GM19025 (cell line): ENCODE measurements around the gene SCARB2.
A peak's percentile ranks its signal among the peaks of the same experiment; 100 is the strongest.
"Not testable (repeated sequence)": the region's sequence is repeated elsewhere in the genome, so short reads cannot be mapped to it uniquely, and the experiment has no call there.

Source experiments
- ATAC-seq: cut with Tn5 transposase; IDR thresholded peaks from one replicate; pipeline ENCODE4 v1.9.1; 2021; ENCODE audit warnings: mild to moderate bottlenecking, low read depth, moderate library complexity; ENCODE audit not compliant: unreplicated experiment

Gene SCARB2, protein sequence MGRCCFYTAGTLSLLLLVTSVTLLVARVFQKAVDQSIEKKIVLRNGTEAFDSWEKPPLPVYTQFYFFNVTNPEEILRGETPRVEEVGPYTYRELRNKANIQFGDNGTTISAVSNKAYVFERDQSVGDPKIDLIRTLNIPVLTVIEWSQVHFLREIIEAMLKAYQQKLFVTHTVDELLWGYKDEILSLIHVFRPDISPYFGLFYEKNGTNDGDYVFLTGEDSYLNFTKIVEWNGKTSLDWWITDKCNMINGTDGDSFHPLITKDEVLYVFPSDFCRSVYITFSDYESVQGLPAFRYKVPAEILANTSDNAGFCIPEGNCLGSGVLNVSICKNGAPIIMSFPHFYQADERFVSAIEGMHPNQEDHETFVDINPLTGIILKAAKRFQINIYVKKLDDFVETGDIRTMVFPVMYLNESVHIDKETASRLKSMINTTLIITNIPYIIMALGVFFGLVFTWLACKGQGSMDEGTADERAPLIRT

DNA sequence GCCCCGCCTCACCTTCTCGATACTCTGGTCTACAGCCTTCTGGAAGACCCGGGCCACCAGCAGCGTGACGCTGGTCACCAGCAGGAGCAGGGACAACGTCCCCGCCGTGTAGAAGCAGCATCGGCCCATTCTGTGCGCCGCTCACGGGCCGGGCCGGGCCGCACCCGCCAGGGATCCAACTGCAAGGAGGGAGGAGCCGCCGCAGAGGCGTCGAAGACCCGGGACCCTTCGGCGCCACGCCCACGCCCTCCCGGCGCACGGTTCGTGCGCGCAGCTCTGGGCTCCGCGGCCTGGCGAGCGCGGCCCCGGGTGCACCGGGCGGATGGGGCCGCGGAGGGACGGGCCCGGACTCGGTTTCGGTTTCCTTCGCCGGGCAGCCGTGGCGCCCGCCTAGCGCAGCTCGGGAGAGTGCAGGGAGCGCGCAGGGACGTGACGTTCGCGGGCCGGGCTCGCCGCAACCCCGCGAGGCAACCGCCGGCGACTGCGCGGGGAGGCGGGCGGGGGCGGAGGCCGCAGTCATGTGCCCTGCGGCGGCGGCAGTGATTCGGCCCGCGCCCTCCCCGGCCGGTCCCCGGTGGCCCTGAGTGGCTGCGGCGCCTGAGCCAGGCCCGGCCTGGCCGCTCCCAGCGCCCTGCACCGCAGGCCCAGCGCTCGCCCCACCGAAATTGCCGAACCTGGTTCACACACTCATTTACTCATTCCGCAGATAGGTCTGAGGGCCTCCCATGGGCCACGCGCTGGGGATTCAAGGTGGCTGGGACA is at the start of gene SCARB2:
Gene SCARB2, minus strand, starts transcription at position 410 of the 762 bp plus-strand sequence. Its CDS starts 281 bp downstream, at position 129.
- peak; percentile 78 for ATAC-seq

DNA sequence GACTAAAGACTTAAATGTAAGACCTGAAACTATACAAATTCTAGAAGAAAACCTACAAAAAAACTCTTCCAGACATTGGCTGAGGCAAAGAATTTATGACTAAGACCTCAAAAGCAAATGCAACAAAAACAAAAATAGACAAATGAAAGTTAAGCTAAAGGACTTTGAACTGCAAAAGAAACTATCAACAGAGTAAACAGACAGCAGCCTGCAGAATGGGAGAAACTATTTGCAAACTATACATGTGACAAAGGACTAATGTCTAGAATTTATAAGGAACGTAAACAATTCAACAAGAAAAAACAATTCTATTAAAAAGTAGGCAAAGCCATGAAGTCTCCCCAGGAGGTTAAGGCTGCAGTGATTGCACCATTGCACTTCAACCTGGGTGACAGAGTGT is 46.9 kb upstream of the SCARB2 start:
- ATAC-seq = no peak

DNA sequence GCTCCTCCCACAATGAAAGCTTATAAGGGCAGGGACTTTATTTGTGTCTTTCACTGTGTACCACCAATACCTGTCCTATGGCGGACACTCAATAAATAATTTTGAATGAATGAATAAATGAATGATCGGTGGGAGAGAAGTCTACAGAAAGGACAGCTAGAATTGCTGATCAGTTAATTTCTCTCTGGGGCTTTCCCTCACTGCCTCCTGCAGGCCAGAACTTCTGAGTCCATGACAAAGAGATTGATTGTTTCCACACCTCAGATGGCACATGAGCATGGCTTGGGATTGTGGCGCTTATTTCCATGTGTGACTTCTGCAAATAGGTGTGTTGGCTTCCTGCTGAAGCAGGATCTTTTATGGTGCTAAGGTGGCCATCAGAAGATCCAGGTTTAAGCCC is 44.2 kb upstream of the SCARB2 start:
- ATAC-seq = no peak

DNA sequence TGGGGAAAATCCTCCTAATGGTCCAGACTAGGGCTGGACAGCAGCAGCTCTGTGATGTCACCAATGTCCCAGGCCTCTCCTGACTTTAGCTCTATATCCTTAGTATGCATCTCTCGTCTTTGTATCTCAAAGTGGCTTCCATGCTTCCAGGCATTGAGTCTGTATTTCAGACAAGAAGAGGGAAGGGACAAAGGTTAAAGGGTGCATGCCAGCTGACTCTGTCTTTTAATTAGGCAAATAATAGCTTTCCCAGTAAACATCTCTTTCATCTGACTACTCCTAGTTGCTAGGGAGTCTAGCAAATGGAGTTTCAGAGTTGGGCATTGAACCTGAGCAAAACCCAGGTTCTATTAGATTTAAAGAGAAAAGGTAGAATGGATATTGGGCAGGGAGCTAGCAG is 43.3 kb upstream of the SCARB2 start:
- ATAC-seq = no peak

DNA sequence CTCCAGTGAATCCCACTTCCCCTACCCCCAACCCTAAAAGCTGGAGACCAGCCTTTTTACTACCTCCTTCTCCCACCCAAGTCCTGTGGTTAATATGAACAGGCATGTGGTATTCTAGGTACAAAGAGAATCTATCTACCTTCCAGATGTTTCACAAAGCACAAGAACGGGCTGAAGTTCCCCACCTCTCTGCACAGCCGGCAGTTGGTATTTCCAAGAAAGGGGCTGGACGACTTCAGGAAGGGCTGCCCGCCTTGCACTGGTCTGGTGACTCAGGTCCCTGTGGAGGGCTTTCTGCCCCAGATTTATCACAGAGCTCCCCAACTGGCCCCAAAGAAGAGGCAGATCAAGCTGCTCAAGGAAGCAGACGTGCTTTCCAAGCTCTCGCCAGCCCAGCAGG is 42.4 kb upstream of the SCARB2 start:
- no peak for ATAC-seq

DNA sequence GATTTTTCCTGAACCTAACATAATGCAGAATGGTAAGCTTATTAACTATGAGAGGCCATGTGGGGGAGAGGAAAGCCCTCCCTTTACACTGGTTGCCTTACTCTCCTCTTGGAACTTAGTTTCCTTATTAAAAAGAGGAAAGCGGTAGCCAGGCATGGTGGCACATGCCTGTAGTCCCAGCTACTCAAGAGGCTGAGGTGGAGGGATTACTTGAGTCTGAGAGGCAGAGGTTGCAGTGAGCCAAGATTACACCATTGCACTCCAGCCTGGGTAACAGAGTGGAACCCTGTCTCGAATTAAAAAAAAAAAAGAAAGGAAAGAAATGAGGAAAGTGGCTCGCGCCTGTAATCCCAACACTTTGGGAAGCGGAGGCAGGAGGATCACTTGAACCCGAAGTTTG is 39.9 kb upstream of the SCARB2 start:
- ATAC-seq = no peak

DNA sequence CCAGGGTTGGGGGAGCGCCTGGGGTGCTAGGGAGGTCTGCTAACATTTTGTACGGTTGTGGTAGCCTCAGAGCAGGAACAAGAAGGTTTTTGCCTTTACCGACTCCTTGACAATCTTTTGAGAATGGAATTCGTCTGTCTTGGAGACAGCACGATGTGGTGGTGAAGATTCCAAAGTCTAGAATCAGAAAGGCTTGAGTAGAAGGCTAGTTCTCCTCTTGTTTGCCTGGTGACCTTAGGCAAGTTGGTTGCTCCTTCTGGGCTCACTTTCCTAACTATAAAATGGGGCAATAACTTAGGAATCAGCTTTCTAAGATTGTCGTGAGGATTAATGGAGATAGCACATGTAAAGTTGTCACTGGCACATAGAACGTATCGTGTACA is 38.6 kb upstream of the SCARB2 start:
- ATAC-seq = no peak

DNA sequence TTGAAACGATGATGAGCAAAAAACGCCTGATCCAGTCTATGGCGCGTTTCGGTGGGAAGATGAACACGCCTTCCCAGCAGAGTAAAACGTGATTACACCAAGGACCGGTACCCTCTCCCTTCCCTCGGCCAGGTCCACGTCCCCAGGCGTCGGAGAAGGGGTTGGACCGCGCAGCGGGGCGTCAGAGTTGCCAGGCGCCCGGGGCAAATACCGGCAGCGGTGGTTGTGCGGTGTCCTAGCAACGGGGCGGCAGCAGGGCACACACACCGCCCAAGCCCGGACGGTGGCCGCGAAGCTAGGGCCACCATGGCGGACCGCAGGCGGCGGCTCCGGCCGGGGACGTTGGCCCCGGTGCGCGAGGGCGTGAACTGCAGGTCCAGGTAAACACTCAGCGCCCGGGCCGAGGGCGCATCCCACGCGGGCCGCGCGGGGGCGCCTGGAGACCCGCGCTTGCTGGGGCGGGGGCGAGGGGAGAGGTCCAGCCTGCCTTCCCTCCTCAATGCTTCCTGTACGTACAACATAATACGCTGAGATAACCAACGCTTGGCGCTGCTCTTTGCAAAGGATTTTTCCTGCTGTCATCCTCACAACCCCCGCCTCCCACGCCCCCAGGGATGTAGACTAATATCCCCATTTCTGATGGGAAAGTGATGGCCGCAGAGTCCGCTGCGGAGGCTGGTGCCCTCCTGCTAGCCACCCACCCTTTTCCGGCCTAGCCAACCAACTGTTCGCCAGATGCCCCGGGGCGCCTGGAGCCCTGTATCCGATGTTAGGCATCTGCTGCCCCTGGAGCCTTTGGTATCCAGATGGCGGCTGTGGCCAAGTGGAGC is 38.0 kb upstream of the SCARB2 start, which contains the start of gene FAM47E:
Gene FAM47E, plus strand, starts transcription at position 281 of the 830 bp plus-strand sequence. Its CDS starts 26 bp downstream, at position 307.
- no peak for ATAC-seq

DNA sequence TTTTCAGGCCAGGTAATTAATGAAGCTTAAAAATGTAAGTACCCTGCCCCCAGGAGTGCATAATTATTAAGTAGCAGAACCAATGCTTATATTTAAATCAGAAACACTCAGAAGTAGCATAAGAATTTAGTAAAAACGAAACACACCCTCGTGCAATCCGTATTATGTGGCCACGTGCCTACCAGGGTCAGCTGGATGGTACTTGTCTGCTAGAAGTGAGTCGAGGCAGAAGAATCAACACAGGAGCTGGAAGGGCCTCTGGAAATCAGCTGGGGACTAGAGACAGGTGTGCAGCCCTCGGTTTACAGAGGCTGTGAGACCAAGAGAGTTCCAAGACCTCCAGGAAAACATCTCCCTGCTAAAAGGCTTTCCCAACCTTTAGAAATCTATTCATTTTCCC is 37.3 kb upstream of the SCARB2 start:
- no peak for ATAC-seq

DNA sequence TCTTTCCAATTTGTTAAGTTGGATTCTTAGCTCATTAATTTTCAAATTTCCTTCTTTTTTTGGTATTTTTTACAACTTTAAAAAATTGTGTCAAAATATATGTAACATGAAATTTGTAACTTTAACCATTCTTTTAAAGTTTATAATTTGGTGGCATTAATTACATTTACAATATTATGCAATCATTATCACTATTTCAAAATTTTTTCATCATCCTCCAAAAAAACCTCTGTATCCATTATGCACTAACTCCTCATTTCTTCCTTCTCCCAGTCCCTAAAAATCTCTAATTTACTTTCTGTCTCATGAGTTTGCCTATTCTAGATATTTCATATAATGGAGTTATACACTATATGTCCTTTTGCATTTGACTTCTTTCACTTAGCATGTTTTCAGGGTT is 33.2 kb upstream of the SCARB2 start:
- no peak for ATAC-seq

DNA sequence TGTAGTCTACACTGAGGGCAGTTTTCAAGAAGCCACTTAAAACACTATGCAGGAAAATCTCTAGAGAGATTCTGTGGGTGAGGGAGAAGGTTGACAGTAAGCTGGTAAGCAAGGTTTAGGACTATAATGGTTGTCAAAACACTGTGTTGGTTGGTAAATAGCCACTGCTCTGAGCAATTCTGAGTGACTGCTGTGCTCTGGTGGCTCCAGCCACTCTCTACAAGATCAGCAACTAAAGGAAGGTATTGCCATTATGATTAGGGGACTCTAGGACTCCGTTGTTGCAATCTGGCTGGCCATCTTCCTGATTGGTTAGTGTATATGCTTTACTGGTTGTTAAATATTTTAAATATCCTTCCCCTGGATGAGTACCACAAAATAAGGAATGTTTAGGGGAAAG is 32.4 kb upstream of the SCARB2 start:
- no peak for ATAC-seq

DNA sequence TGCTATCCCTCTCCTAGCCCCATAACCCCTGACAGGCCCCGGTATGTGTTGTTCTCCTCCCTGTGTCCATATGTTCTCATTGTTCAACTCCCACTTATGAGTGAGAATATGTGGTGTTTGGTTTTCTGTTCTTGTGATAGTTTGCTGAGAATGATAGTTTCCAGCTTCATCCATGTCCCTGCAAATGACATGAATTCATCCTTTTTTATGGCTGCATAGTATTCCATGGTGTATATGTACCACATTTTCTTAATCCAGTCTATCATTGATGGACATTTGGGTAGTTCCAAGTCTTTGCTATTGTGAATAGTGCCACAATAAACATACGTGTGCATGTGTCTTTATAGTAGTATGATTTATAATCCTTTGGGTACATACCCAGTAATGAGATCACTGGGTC is 30.3 kb upstream of the SCARB2 start:
- ATAC-seq = not testable (repeated sequence)

DNA sequence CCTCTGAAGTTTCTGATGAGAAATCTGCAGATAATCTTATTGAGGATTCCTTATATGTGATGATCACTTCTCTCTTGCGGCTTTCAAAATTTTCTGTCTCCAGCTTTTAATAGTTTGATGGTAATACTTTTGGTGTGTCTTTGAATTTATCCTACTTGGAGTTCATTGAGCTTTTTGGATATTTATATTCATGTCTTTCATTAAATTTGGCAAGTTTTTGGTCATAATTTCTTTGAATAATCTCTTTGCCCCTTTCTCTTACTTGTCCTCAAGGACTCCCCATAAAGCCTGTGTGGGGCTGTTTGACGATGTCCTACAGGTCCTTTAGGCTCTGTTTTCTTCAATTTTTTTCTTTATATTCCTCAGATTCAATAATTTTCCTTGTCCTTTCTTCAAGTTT is 26.6 kb upstream of the SCARB2 start:
- no peak for ATAC-seq

DNA sequence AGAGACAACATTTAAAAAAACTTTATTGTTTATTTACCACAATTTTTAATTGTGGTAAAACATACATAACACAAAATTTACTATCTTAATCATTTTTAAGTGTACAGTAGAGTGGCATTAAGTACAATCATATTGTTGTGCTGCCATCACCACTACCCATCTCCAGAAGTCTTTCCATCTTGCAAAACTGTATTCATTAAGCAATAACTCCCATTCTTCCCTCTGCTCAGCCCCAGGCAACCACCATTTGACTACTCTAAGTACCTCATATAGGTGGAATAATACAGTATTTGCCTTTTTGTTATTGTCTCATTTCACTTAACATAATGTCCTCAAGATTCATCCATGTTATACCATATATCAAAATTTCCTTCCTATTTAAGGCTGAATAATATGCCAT is 25.1 kb upstream of the SCARB2 start:
- ATAC-seq = no peak

DNA sequence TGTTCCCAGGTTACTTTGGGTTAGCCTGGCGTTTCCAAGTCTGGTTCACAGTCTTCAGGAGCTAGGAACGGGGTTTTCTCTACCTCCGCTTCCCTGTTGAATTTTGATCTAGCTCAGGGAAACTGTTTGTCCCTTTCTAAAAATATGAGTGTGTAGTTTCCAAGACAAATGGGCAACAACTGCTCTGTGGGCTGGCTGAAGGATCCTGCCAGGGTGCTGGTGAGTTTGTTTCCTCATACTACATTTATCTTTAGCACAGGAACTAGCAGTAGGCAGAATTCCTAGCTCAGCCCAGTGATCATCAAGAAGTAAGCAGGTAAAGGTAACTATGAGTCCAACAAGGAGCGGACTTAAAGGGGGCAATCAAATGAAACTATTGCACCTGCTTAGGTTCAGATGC is 24.6 kb upstream of the SCARB2 start:
- ATAC-seq = no peak

DNA sequence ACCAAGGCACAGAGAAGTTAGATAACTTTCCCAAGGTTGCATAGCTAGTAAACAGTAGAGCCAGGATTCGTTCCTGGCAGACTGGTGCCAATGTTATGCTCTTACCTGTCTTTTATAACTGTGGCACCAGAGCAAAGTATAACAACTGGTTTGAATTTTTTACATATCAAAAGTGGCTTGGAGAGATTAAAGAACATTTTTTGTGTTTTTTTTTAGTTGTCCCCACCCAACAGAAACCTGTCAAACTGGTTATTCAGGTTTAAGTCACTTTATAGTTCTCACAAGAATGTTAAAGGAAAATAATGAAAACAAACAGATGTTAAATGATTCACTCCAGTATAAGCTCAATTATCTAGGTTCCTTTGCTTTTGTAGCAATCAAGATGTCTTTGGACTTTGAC is 22.3 kb upstream of the SCARB2 start:
- ATAC-seq = no peak

DNA sequence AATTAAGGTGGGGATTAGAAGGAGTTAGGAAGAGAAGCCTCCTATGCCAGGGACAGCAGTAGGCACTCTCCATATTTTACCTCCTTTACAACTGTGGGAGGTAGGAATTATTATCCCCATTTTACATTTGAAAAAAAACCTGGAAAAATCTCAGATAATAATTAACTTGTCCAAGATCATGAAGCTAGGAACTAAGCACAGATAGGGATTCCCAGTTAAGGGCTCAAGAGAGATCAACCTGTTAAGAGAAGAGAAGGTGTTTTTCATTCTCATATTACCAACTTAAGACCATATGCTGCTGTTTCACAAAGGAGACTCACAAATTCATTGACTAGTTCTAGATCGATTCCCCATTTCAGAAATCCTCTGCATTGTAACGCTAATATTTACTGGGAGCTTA is 21.8 kb upstream of the SCARB2 start:
- ATAC-seq = no peak

DNA sequence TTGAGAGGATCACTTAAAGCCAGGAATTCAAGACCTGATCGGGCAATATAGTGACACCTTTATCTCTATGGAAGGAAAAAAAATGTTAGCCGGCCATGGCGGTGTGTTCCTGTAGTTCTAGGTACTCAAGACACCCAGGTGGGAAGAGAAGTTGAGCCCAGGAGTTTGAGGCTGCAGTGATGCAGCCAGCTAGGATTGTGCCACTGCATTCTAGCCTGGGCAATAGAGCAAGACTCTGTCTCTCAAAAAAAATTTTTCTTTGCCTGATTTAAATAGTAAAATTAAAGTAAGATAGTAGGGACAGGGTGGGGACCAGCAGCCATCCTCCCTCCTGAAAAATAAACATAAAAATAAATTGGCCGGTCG is 21.0 kb upstream of the SCARB2 start:
- no peak for ATAC-seq

DNA sequence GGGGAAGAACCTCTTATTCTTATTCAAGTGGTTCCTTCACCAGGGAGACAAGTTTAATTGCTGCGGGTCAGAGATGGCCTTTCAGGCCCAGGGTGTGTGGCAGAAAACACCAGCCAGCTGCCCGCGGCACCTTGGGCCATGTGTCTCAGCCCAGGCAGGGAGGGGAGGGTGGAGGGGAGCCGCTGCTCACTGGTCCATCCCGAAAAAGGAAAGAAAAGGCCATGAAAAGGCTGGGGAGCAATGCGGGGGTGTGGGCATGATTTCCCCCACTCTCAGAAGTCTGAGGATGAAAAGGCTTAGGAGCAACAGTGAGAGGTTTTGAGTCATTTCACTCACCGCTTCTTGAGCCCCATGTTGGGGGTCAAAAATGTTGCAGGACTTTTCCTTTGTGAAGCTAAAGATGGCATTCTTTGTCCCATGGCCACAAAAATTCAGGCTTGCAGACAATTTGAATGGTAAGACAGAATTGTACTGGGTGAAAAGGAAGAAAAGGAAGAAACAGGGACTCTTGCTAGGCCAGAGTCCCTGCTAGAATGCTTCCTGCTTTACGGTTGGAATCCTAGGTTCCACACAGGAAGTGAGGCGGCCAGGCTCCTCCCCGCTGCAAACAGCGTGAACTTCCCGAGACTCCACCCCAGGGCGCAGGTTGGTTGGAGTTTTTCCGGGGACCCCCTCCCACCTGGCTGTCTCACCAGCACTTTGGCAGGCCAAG is 20.5 kb upstream of the SCARB2 start:
- no peak for ATAC-seq

DNA sequence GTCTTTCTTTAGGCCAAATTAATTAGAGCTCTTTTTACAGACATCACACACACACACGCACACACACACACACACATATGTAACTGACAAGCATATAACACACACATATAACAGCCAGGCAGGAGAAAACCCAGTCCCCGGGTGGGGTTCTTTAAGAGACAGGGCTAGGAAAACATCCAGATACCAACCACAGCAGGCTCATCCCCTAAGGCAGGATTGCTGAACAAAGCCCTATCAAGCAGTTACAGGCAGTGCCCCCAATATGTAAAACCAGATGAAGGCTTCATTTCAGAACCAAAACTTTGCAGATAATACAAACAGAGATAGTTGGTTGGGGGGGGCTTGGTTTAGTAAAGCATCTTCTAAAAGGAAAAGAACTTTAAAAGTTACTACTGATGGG is 19.9 kb upstream of the SCARB2 start:
- ATAC-seq = no peak
